OCI-LY1 (cell line): ENCODE results near the gene PTGER3.

ENCODE experiments used
- H2AFZ ChIP-seq: fragments of 200-600 bp; sonication (generic), shearing (Covaris generic); 2 replicates; pipeline ENCODE4 v1.6.0; 2014; ENCODE audit warnings: antibody characterized with exemption, mild to moderate bottlenecking, low read length
- H3F3A ChIP-seq: fragments of 200-600 bp; sonication (generic), shearing (Covaris generic); 2 replicates; pipeline ENCODE4 v1.6.0; 2014; ENCODE audit warnings: mild to moderate bottlenecking, antibody characterized with exemption, low read length, moderate library complexity; ENCODE audit not compliant: insufficient read depth
- H3K27ac ChIP-seq: fragments of 200-600 bp; sonication (generic); 2 replicates; pipeline ENCODE4 v1.5.1; 2014; ENCODE audit warnings: low read length, mixed run types, mild to moderate bottlenecking, low read depth; ENCODE audit not compliant: poor library complexity, severe bottlenecking
- H3K27me3 ChIP-seq: fragments of 200-600 bp; sonication (generic); 2 replicates; pipeline ENCODE4 v1.6.0; 2014; ENCODE audit warnings: antibody characterized with exemption, mild to moderate bottlenecking, low read length, moderate library complexity; ENCODE audit not compliant: insufficient read depth
- H3K36me3 ChIP-seq: fragments of 200-600 bp; sonication (generic); 2 replicates; pipeline ENCODE4 v1.6.1; 2014; ENCODE audit warnings: mild to moderate bottlenecking, antibody characterized with exemption, low read length, moderate library complexity, mixed read lengths; ENCODE audit not compliant: insufficient read depth
- H3K4me1 ChIP-seq: fragments of 200-600 bp; sonication (generic); 2 replicates; pipeline ENCODE4 v1.5.1; 2014; ENCODE audit warnings: mild to moderate bottlenecking, low read length, moderate library complexity; ENCODE audit not compliant: insufficient read depth, severe bottlenecking
- H3K4me2 ChIP-seq: fragments of 200-600 bp; sonication (generic), shearing (Covaris generic); 2 replicates; pipeline ENCODE4 v1.6.1; 2014; ENCODE audit warnings: low read length
- H3K4me3 ChIP-seq: fragments of 200-600 bp; sonication (generic); 2 replicates; pipeline ENCODE4 v1.5.1; 2014; ENCODE audit warnings: low read length, low read depth, mild to moderate bottlenecking, mixed read lengths; ENCODE audit not compliant: poor library complexity, severe bottlenecking
- H3K79me2 ChIP-seq: fragments of 200-600 bp; shearing (Covaris generic); 2 replicates; pipeline ENCODE4 v1.6.1; 2016; ENCODE audit warnings: mixed run types, low read length, mixed read lengths; ENCODE audit not compliant: insufficient read depth
- H3K9ac ChIP-seq: fragments of 200-600 bp; sonication (generic), shearing (Covaris generic); 2 replicates; pipeline ENCODE4 v1.6.1; 2014; ENCODE audit warnings: mild to moderate bottlenecking, low read length, mixed read lengths
- H3K9me2 ChIP-seq: fragments of 200-600 bp; sonication (generic), shearing (Covaris generic); 2 replicates; pipeline ENCODE4 v1.6.1; 2014; ENCODE audit warnings: low read depth, mild to moderate bottlenecking, low read length, mixed read lengths
- H3K9me3 ChIP-seq: fragments of 200-600 bp; shearing (Covaris generic); 2 replicates; pipeline ENCODE4 v1.6.1; 2014; ENCODE audit warnings: low read length, mixed read lengths
- H4K20me1 ChIP-seq: fragments of 200-600 bp; sonication (generic), shearing (Covaris generic); 2 replicates; pipeline ENCODE4 v1.6.0; 2016; ENCODE audit warnings: mild to moderate bottlenecking, low read length; ENCODE audit not compliant: insufficient read depth
- EZH2 ChIP-seq: fragments of 200-600 bp; sonication (generic), shearing (Covaris generic); IDR thresholded peaks from 2 replicates; pipeline ENCODE4 v1.8.0; 2017; ENCODE audit warnings: borderline replicate concordance, mixed run types, mild to moderate bottlenecking, antibody characterized with exemption, low read length, moderate library complexity, mixed read lengths
- TF ChIP-seq, protein P1 (sequence below): fragments of 200-600 bp; sonication (generic), shearing (Covaris generic); IDR thresholded peaks from 2 replicates; pipeline ENCODE4 v1.5.1; 2017; ENCODE audit warnings: mild to moderate bottlenecking, antibody characterized with exemption, low read length, moderate library complexity, mixed read lengths

Gene PTGER3

DNA sequence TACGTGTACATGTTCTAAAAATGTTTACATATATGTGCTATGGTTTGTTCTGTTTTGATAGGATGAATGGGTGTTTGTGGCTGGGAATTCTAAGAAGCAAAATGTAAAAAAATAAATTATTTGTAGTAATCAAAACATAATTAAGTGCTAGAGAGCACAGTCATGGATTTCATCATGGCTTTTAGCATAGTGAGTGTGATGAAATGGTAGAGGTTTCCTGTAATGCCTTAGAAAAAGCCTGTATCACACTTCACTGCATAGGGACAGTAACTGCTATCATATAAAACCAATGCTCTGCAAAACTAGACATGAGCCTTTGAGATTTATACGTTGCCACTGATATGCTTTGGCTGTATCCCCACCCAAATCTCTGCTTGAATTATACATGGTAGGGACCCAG is 99.8 kb downstream of the PTGER3 start:
- Histone ChIP-seq H2AFZ (no peak overlapping the region), H3K4me2 (no peak overlapping the region), H3K9me2 (no peaks in the 10 kb centered on the region), H3K9me3 (no peaks in the 10 kb centered on the region), H3K9ac (no peak overlapping the region), H3K4me1 (no peaks in the 10 kb centered on the region), H3K4me3 (no peak overlapping the region), H4K20me1 (no peaks in the 10 kb centered on the region), H3K27ac (no peak overlapping the region), H3F3A (no peaks in the 10 kb centered on the region), H3K27me3 (no peaks in the 10 kb centered on the region), H3K36me3 (no peaks in the 10 kb centered on the region), H3K79me2 (no peaks in the 10 kb centered on the region)
- TF ChIP-seq, protein P1, sequence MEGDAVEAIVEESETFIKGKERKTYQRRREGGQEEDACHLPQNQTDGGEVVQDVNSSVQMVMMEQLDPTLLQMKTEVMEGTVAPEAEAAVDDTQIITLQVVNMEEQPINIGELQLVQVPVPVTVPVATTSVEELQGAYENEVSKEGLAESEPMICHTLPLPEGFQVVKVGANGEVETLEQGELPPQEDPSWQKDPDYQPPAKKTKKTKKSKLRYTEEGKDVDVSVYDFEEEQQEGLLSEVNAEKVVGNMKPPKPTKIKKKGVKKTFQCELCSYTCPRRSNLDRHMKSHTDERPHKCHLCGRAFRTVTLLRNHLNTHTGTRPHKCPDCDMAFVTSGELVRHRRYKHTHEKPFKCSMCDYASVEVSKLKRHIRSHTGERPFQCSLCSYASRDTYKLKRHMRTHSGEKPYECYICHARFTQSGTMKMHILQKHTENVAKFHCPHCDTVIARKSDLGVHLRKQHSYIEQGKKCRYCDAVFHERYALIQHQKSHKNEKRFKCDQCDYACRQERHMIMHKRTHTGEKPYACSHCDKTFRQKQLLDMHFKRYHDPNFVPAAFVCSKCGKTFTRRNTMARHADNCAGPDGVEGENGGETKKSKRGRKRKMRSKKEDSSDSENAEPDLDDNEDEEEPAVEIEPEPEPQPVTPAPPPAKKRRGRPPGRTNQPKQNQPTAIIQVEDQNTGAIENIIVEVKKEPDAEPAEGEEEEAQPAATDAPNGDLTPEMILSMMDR: no peak
- no peak for TF ChIP-seq EZH2

DNA sequence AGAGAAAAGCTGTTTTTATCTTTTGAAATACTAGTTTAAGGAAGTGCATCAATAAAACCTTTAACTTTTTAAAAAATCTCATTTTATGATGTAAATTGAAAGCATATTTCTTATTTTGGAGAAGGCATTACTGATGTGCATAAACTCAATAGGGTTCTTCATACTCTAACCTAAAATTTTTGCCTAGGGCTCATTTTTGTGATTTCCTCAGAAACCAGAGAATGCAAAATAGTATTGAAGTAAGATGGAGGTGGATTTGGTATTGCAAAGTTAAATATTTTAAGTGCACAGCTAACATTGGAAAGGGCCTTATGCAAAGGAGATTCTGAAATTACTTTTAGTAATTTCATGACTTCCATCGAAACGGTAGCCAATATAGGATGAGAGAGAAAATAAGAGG is 101.9 kb downstream of the PTGER3 start:
- no peak overlapping the region for H2AFZ ChIP-seq
- no peaks in the 10 kb centered on the region for H3K9me2 ChIP-seq
- H3K79me2 ChIP-seq: no peaks in the 10 kb centered on the region
- no peaks in the 10 kb centered on the region for H3K36me3 ChIP-seq
- no peaks in the 10 kb centered on the region for H3K4me1 ChIP-seq
- no peaks in the 10 kb centered on the region for H3K9me3 ChIP-seq
- TF ChIP-seq, protein P1: no peak
- no peak for TF ChIP-seq EZH2
- H3K27me3 ChIP-seq: no peaks in the 10 kb centered on the region
- no peaks in the 10 kb centered on the region for H4K20me1 ChIP-seq
- H3K4me2 ChIP-seq: no peak overlapping the region
- H3F3A ChIP-seq: no peaks in the 10 kb centered on the region
- no peak overlapping the region for H3K4me3 ChIP-seq
- H3K9ac ChIP-seq: no peak overlapping the region
- H3K27ac ChIP-seq: no peak overlapping the region

DNA sequence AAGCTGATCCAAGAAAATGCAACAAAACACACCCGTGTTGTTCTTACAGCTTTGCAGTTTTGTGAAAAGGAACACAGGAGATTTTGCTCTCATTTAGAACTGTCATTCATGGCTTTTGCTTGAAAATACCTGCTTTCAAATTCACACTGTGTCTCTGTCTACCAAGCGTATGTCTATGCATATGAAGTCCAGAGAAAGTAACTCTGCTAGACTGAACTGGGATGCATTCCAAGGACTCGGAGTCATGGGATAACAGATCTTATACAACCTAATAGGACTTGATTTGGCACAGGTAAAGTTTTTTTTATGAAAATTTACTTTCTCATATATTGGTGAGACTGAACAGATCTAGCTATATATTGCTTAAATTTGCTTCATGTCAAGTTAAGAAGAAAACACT is 102.4 kb downstream of the PTGER3 start:
- Histone ChIP-seq H3K27me3 (no peaks in the 10 kb centered on the region), H3F3A (no peaks in the 10 kb centered on the region), H3K9me2 (no peaks in the 10 kb centered on the region), H3K27ac (no peak overlapping the region), H3K4me1 (no peaks in the 10 kb centered on the region), H4K20me1 (no peaks in the 10 kb centered on the region), H3K9ac (no peak overlapping the region), H3K36me3 (no peaks in the 10 kb centered on the region), H2AFZ (no peak overlapping the region), H3K9me3 (no peaks in the 10 kb centered on the region), H3K79me2 (no peaks in the 10 kb centered on the region), H3K4me3 (no peak overlapping the region), H3K4me2 (no peak overlapping the region)
- TF ChIP-seq, protein P1: no peak
- TF ChIP-seq EZH2: no peak
